Activated CD8-positive, alpha-beta memory T cell treated with anti-CD3 and anti-CD28 coated beads, Interleukin-2, amount 10 ng/mL, durations not matched to agents 7 days and 5 days (primary cell): Measurements from ENCODE around the gene IDH3G. TPM values are rescaled to one million over a fixed set of nuclear protein-coding genes. Genes with fewer than 3 reads are reported as not detected.

Source experiments
- ATAC-seq: fragments of 150-1000 bp; cut with Tn5 transposase; one replicate; pipeline ENCODE4 v1.10.0; 2021; ENCODE audit warnings: moderate library complexity
- CTCF ChIA-PET: fragments of 350-600 bp; sonication (Branson Sonifier 250); formaldehyde crosslinking; loops from one replicate; lab custom pipeline; 2021; ENCODE audit warnings: antibody characterized with exemption; lab: Charles Lee
- DNase-seq: peaks from one replicate; pipeline ENCODE4 v3.0.0-alpha.2; 2020
- H3K27ac Mint-ChIP-seq: one replicate; pipeline ENCODE4 v1.8.0; 2021; ENCODE audit warnings: mild to moderate bottlenecking, mixed read lengths
- H3K27me3 Mint-ChIP-seq: one replicate; pipeline ENCODE4 v1.8.0; 2021; ENCODE audit warnings: mixed read lengths
- H3K36me3 Mint-ChIP-seq: one replicate; pipeline ENCODE4 v1.8.0; 2021; ENCODE audit warnings: mild to moderate bottlenecking, mixed read lengths
- H3K4me1 Mint-ChIP-seq: one replicate; pipeline ENCODE4 v1.8.0; 2021; ENCODE audit warnings: mixed read lengths
- H3K4me3 Mint-ChIP-seq: one replicate; pipeline ENCODE4 v1.8.0; 2021; ENCODE audit warnings: mild to moderate bottlenecking, moderate library complexity, mixed read lengths
- H3K9me3 Mint-ChIP-seq: one replicate; pipeline ENCODE4 v1.8.0; 2022; ENCODE audit warnings: low read depth, mixed read lengths
- total RNA-seq, 2 experiments: library from RNA; stranded (reverse); gene quantifications; one replicate each; pipeline ENCODE4 v1.2.3, GENCODE V29; 2021

IDH3G gene
- total RNA-seq, 2 experiments from 2014 or later = 69.4 to 72.0 TPM

DNA sequence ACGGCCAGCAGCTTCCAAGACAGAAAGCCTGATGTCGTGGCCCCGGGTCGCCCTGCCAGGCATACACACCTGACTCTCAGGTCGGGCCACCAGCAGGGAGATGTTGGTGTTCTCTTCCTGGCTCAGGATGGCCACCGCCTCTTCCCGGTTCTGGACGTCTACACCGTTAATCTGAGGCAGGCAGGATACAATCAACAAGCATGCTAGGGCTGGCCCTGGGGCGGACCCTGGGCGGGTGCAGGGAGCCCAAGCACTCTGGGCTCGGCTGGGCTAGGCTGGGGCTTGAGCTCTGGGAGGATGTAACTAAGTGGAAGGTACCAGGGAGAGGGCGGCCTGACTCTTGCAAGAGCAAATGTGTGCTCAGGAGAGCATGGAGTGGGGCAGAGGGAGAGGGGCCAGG lies 11.3 kb upstream of the IDH3G start:
- Mint-ChIP-seq H3K27me3 (no peaks in the 10 kb centered on the region), H3K4me3 (no peak overlapping the region), H3K9me3 (no peaks in the 10 kb centered on the region), H3K36me3 (no peaks in the 10 kb centered on the region), H3K4me1 (no peaks in the 10 kb centered on the region), H3K27ac (no peak overlapping the region)
- CTCF ChIA-PET = no interaction called here
- DNase-seq = no peak
- no peak for ATAC-seq

GRCh38 chrX:153804621-153805020 lies 10.4 kb upstream of the IDH3G start:
- DNase-seq (no peak), ATAC-seq (no peak)
- no peaks in the 10 kb centered on the region for H3K4me1 Mint-ChIP-seq
- no peaks in the 10 kb centered on the region for H3K36me3 Mint-ChIP-seq
- no peaks in the 10 kb centered on the region for H3K27me3 Mint-ChIP-seq
- H3K9me3 Mint-ChIP-seq = no peaks in the 10 kb centered on the region
- CTCF ChIA-PET = no interaction called here
- H3K4me3 Mint-ChIP-seq = no peak overlapping the region
- no peak overlapping the region for H3K27ac Mint-ChIP-seq

GRCh38 chrX:153804100-153804595 lies 10.0 kb upstream of the IDH3G start:
- no peaks in the 10 kb centered on the region for H3K4me1 Mint-ChIP-seq
- H3K4me3 Mint-ChIP-seq = no peak overlapping the region
- H3K27ac Mint-ChIP-seq = no peak overlapping the region
- no peaks in the 10 kb centered on the region for H3K36me3 Mint-ChIP-seq
- no peaks in the 10 kb centered on the region for H3K27me3 Mint-ChIP-seq
- ATAC-seq (no peak), DNase-seq (no peak)
- CTCF ChIA-PET = no interaction called here
- H3K9me3 Mint-ChIP-seq = no peaks in the 10 kb centered on the region

GRCh38 chrX:153803211-153804099 lies 9.3 kb upstream of the IDH3G start:
- Mint-ChIP-seq H3K27ac (no peak overlapping the region), H3K36me3 (no peaks in the 10 kb centered on the region)
- CTCF ChIA-PET = no interaction called here

GRCh38 chrX:153802513-153803045 lies 8.4 kb upstream of the IDH3G start:
- ATAC-seq (no peak), DNase-seq (no peak)
- Mint-ChIP-seq H3K27ac (no peak overlapping the region), H3K36me3 (no peaks in the 10 kb centered on the region), H3K4me3 (no peak overlapping the region), H3K27me3 (no peaks in the 10 kb centered on the region), H3K4me1 (no peaks in the 10 kb centered on the region), H3K9me3 (no peaks in the 10 kb centered on the region)
- CTCF ChIA-PET = no interaction called here

More at GRCh38 chrX:153803211-153804099, 9.3 kb upstream of the IDH3G start:
- ATAC-seq = no peak
- H3K27me3 Mint-ChIP-seq = no peaks in the 10 kb centered on the region
- H3K4me3 Mint-ChIP-seq = no peak overlapping the region
- H3K4me1 Mint-ChIP-seq = no peaks in the 10 kb centered on the region
- H3K9me3 Mint-ChIP-seq = no peaks in the 10 kb centered on the region
- no peak for DNase-seq

- Mint-ChIP-seq H3K27me3 (no peaks in the 10 kb centered on the region), H3K36me3 (peaks cover 4% of the 10 kb centered on the region), H3K4me3 (no peak overlapping the region), H3K4me1 (peaks cover 1% of the 10 kb centered on the region), H3K27ac (no peak overlapping the region), H3K9me3 (no peaks in the 10 kb centered on the region)
- CTCF ChIA-PET = no interaction called here
- ATAC-seq (no peak), DNase-seq (no peak)
These were observed 7.5 kb upstream of the IDH3G start for GRCh38 chrX:153801669-153802068.

DNA sequence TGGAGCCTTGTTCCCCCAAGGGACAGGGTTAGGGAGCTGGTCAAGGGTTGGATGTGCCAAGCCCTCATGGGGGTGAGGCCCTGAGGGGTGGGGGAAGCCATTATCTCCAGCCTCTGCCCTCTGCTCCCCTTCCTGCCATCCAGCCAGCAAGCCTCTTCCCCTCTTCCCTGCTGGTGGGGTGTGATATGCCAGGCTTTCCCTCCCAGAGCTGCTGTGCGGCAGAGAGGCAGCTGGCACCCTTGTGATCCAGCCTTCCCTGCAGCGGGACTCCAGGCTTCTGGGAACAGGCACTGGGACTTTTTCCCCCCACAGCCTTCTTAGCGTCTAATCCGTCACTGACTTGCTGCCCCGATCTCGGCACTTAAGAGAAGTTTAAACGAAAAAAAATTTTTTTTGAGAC lies 6.6 kb upstream of the IDH3G start:
- H3K4me1 Mint-ChIP-seq = peaks cover 11% of the 10 kb centered on the region
- H3K9me3 Mint-ChIP-seq = no peaks in the 10 kb centered on the region
- peaks cover 9% of the 10 kb centered on the region for H3K36me3 Mint-ChIP-seq
- ATAC-seq (no peak), DNase-seq (no peak)
- no peak overlapping the region for H3K4me3 Mint-ChIP-seq
- no peak overlapping the region for H3K27ac Mint-ChIP-seq
- CTCF ChIA-PET = no interaction called here
- H3K27me3 Mint-ChIP-seq = no peaks in the 10 kb centered on the region

DNA sequence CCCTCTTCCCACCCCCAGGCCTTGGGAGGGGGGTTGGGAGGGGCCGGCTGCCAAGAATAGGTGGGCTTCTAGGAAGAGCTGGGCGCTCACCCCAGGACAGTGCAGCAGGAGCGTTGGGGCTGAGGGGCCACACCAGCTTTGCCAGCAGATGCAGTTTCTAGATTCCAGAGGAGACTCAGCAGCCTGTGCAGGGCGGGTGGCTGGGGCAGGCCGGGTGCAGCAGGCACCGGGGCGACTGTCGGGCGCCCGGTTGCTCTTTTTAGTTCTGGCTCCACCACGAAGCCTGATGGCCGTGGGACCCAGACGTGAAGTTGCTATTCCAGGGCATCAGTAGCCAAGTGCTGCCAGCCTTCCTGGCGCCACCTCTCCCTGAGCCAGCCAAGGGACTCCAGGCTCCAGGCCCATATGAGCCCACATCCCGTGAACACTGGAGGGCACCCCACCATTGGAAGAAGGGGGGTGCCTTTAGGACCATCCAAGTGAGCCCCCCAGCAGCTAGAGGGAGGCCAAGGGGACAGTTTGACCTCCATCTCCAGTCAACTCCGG lies 6.1 kb upstream of the IDH3G start:
- H3K9me3 Mint-ChIP-seq = no peaks in the 10 kb centered on the region
- H3K36me3 Mint-ChIP-seq = peaks cover 9% of the 10 kb centered on the region
- ATAC-seq = no peak
- no peak overlapping the region for H3K27ac Mint-ChIP-seq
- no peak for DNase-seq
- CTCF ChIA-PET = no interaction called here
- no peak overlapping the region for H3K4me3 Mint-ChIP-seq
- H3K27me3 Mint-ChIP-seq = no peaks in the 10 kb centered on the region
- peaks cover 11% of the 10 kb centered on the region for H3K4me1 Mint-ChIP-seq

DNA sequence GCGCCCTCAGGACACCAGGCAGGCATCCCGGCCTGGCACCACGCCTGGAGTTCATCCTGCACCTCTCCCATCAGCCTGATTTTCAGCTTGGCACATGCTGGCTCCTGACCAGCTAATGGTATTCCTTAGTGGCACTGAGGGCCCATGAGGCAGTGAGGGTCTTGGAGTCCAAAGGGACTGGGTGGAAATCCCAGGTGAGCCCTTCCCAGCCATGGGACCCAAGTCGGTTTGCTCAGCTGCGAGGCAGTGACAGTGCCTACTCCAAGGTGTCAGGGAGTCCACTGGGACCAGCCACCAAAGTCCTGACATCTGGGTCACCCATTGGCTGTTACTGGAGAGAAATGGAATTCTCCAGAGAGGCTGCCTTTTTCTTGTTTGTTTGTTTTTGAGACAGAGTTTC lies 5.2 kb upstream of the IDH3G start:
- ATAC-seq (no peak), DNase-seq (no peak)
- Mint-ChIP-seq H3K36me3 (peaks cover 9% of the 10 kb centered on the region), H3K27ac (no peak overlapping the region), H3K27me3 (no peaks in the 10 kb centered on the region), H3K4me3 (no peak overlapping the region), H3K4me1 (peaks cover 11% of the 10 kb centered on the region), H3K9me3 (no peaks in the 10 kb centered on the region)
- CTCF ChIA-PET = no interaction called here

DNA sequence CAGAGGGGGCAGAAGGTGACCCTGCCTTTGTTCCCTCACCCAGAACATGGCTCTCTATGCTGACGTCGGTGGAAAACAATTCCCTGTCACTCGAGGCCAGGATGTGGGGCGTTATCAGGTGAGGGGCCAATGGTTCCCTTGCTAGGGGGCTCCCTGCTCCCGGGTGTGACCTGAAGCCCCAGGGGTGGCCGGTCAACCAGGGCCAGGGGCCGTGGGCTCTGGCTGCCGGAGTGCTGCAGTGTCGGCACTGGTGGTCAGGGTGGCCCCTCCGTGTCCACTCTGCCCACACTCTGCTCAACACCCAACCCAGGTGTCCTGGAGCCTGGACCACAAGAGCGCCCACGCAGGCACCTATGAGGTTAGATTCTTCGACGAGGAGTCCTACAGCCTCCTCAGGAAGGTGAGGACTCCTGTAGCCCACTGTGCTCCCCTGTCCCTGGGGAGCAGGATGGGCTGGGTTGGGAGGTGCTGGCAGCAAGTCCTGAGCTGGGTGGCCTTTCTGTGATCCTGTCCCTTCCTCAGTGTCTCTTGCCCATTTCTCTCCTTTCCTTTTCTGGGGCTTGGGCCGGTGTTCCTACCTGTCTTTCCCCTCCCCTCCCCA lies 3.3 kb upstream of the IDH3G start:
- H3K27ac Mint-ChIP-seq = no peak overlapping the region
- H3K36me3 Mint-ChIP-seq = peaks cover 10% of the 10 kb centered on the region
- no peaks in the 10 kb centered on the region for H3K9me3 Mint-ChIP-seq
- H3K4me3 Mint-ChIP-seq = no peak overlapping the region
- no peaks in the 10 kb centered on the region for H3K27me3 Mint-ChIP-seq
- DNase-seq = no peak
- CTCF ChIA-PET = no interaction called here
- H3K4me1 Mint-ChIP-seq = peaks cover 17% of the 10 kb centered on the region
- ATAC-seq = no peak

DNA sequence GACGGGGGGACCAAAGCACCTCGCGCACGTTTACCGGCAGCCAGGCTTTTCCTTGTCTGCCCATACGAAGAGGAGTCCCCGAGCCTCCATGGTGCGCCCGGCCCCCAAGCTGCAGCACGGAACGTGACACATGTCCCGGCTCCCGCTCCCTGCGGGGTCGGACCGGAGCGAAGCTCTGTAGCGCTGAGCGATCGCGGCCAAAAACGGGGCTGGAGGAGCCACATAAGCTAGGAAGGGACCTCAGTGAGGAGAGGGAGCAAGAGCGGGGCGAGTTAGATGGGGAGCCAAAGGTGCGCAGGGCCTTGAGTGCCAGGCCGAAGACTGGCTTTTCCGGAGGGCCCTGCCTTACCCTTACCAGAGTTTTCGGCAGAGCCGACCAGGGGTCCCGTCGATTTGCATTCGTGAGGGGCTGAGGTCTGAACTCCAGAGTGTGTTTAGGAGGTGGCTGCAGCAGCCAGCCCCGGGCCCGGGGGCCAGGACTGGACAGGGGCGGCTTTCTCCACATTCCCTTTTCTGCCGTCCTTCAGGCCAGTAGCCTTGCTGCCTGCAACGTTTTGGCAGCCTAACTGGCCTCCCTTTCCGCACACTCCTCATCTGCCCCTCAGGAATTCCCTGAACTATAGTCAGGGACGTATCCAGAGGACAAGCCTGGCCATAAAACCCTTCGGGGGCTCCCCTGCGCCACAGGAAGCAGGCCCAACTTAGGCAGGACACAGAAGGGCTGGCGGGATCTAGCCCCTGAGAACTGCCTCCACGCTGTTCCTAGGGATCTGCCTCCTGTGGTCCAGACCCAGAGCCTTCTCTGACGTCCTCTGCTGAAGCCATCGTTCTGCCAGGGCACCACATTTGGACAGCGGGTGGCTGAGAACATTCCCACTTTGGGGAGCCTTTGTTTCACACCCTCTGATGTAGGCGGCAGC lies 982 bp upstream of the IDH3G start:
- H3K36me3 Mint-ChIP-seq = peaks cover 10% of the 10 kb centered on the region
- peak; percentile 6 for ATAC-seq
- H3K4me3 Mint-ChIP-seq = peak overlapping the region; percentile 88
- no peaks in the 10 kb centered on the region for H3K27me3 Mint-ChIP-seq
- H3K27ac Mint-ChIP-seq = peak overlapping the region; percentile 83
- H3K9me3 Mint-ChIP-seq = no peaks in the 10 kb centered on the region
- H3K4me1 Mint-ChIP-seq = peaks cover 17% of the 10 kb centered on the region
- CTCF ChIA-PET = interaction anchor here (0.9 to 2.3 kb wide), 7 partner anchors 17 to 152 kb away, joined by 3 to 9 read pairs (median 5); partner anchors contain the start of genes ARHGAP4, PLXNB3 and RENBP
- DNase-seq = peak; percentile 43

GRCh38 chrX:153793291-153793690 lies 884 bp downstream of the IDH3G start:
- no peak for ATAC-seq
- CTCF ChIA-PET = interaction anchor here (2.0 to 2.3 kb wide), 2 partner anchors 15 to 30 kb away, joined by 5 to 9 read pairs; partner anchors contain the start of gene PLXNB3

More at GRCh38 chrX:153793291-153793690, 884 bp downstream of the IDH3G start:
- H3K27me3 Mint-ChIP-seq = no peaks in the 10 kb centered on the region
- DNase-seq = no peak
- H3K9me3 Mint-ChIP-seq = no peaks in the 10 kb centered on the region
- H3K4me1 Mint-ChIP-seq = peaks cover 17% of the 10 kb centered on the region
- peak overlapping the region; percentile 87 for H3K27ac Mint-ChIP-seq
- H3K36me3 Mint-ChIP-seq = peaks cover 10% of the 10 kb centered on the region
- H3K4me3 Mint-ChIP-seq = peak overlapping the region; percentile 88
